ENCODE results near the gene STOX1. TPM values are rescaled to one million over a fixed set of nuclear protein-coding genes. Genes with fewer than 3 reads are reported as not detected.

STOX1 gene
- total RNA-seq, 1 experiment from 2014 or later, result 5.9 TPM

DNA sequence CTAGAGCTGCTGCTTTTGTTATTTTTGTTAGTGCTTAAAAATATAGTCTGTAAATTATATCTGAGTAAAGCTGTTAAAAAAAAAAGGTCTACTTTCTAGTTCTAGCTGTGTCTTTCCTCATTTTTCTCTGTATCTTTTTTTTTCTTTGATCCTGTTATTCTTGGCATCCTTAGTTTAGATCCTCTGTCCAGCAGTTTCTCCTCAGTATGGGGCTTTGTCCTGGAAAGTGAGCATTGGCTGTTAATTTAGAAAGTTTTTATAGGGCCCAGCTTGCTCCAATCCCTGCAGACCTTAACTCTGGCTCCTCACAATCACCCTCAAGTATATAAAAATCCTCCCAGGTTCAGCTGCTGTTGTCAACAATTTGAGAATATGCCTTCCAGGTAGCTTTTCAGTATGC lies 97.3 kb downstream of the STOX1 start:
- H3K4me3 ChIP-seq (replicated peaks in 1 of 2; ENCODE audit: low read depth in 1 of 2, low read length in 2 of 2), result no peak overlapping the region
- no peak overlapping the region for H3K27ac ChIP-seq (ENCODE audit: low read depth, low read length)
- H4K20me1 ChIP-seq (ENCODE audit: insufficient read depth), result 0 out of 2 replicates have a peak, but pooled peaks cover 5% of the 10 kb centered on the region
- RAD21 ChIA-PET (ENCODE audit: low non-redundant PET in 1 of 2, low total read pairs in 2 of 2, uncharacterized antibody in 2 of 2, unreplicated experiment in 2 of 2), result no interaction called here
- no peak overlapping the region for H2AFZ ChIP-seq (ENCODE audit: low read depth, low read length, poor library complexity, severe bottlenecking)
- no TSS peak for BruUV-seq (replicated peaks)
- no peaks in the 10 kb centered on the region for H3K27me3 ChIP-seq (ENCODE audit: insufficient read depth, low read length)
- DNase-seq (ENCODE audit: low read depth, low spot score) (no peak), ATAC-seq (no peak)
- intact Hi-C loops (cut with micrococcal nuclease), result no loop called here
- POLR2A ChIA-PET, result no interaction called here
- H3K4me2 ChIP-seq (ENCODE audit: low read length), result no peak overlapping the region
- H3K79me2 ChIP-seq (ENCODE audit: insufficient read depth, low read length), result peaks cover 11% of the 10 kb centered on the region
- no peaks in the 10 kb centered on the region for H3K9me3 ChIP-seq (ENCODE audit: control insufficient read depth in 1 of 2, insufficient read depth in 1 of 2, low read depth in 1 of 2, low read length in 2 of 2)
- H3K36me3 ChIP-seq (ENCODE audit: control insufficient read depth in 1 of 2, insufficient read depth in 2 of 2, low read length in 2 of 2), result peaks cover 6 to 13% of the 10 kb centered on the region in 2 experiments; a peak in 2 of 4 replicates
- no peaks in the 10 kb centered on the region for H3K9me2 ChIP-seq (ENCODE audit: insufficient read depth)
- CTCF ChIA-PET, result no interaction called here
- no peak overlapping the region for H3K9ac ChIP-seq (ENCODE audit: low read length)
- TF ChIP-seq, protein P1, sequence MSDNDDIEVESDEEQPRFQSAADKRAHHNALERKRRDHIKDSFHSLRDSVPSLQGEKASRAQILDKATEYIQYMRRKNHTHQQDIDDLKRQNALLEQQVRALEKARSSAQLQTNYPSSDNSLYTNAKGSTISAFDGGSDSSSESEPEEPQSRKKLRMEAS (IDR thresholded peaks at IDR 0.05), result no peak
- TF ChIP-seq ZFX (IDR thresholded peaks at IDR 0.05) (no peak), TCF7L2 (IDR thresholded peaks at IDR 0.05; ENCODE audit: borderline replicate concordance, extremely low read depth, insufficient read depth, insufficient read length) (no peak), SIN3A (IDR thresholded peaks at IDR 0.05; ENCODE audit: low read depth) (no peak), CEBPB (IDR thresholded peaks at IDR 0.05; ENCODE audit: low read depth) (no peak), EZH2 (IDR thresholded peaks at IDR 0.05) (no peak), YY1 (IDR thresholded peaks at IDR 0.05; ENCODE audit: extremely low read depth, insufficient replicate concordance, low read depth, low read length) (no peak), RAD21 (IDR thresholded peaks at IDR 0.05; ENCODE audit: low read depth) (no peak), EZH2phosphoT487 (IDR thresholded peaks at IDR 0.05; ENCODE audit: borderline replicate concordance) (no peak), POLR2A (IDR thresholded peaks at IDR 0.05; ENCODE audit: borderline replicate concordance, extremely low read depth, insufficient read depth, insufficient read length) (no peak), FOSL1 (IDR thresholded peaks at IDR 0.05; ENCODE audit: low read depth) (no peak), JUND (IDR thresholded peaks at IDR 0.05) (no peak), ZNF274 (IDR thresholded peaks at IDR 0.05; ENCODE audit: low read depth, low read length) (no peak), EGR1 (IDR thresholded peaks at IDR 0.05; ENCODE audit: low read depth) (no peak), ELF1 (IDR thresholded peaks at IDR 0.05; ENCODE audit: borderline replicate concordance, low read depth) (no peak), SP1 (IDR thresholded peaks at IDR 0.05; ENCODE audit: low read depth) (no peak)
- TF ChIP-seq, protein P2, sequence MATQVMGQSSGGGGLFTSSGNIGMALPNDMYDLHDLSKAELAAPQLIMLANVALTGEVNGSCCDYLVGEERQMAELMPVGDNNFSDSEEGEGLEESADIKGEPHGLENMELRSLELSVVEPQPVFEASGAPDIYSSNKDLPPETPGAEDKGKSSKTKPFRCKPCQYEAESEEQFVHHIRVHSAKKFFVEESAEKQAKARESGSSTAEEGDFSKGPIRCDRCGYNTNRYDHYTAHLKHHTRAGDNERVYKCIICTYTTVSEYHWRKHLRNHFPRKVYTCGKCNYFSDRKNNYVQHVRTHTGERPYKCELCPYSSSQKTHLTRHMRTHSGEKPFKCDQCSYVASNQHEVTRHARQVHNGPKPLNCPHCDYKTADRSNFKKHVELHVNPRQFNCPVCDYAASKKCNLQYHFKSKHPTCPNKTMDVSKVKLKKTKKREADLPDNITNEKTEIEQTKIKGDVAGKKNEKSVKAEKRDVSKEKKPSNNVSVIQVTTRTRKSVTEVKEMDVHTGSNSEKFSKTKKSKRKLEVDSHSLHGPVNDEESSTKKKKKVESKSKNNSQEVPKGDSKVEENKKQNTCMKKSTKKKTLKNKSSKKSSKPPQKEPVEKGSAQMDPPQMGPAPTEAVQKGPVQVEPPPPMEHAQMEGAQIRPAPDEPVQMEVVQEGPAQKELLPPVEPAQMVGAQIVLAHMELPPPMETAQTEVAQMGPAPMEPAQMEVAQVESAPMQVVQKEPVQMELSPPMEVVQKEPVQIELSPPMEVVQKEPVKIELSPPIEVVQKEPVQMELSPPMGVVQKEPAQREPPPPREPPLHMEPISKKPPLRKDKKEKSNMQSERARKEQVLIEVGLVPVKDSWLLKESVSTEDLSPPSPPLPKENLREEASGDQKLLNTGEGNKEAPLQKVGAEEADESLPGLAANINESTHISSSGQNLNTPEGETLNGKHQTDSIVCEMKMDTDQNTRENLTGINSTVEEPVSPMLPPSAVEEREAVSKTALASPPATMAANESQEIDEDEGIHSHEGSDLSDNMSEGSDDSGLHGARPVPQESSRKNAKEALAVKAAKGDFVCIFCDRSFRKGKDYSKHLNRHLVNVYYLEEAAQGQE (IDR thresholded peaks at IDR 0.05; ENCODE audit: low read depth), result no peak
- TF ChIP-seq, protein P3, sequence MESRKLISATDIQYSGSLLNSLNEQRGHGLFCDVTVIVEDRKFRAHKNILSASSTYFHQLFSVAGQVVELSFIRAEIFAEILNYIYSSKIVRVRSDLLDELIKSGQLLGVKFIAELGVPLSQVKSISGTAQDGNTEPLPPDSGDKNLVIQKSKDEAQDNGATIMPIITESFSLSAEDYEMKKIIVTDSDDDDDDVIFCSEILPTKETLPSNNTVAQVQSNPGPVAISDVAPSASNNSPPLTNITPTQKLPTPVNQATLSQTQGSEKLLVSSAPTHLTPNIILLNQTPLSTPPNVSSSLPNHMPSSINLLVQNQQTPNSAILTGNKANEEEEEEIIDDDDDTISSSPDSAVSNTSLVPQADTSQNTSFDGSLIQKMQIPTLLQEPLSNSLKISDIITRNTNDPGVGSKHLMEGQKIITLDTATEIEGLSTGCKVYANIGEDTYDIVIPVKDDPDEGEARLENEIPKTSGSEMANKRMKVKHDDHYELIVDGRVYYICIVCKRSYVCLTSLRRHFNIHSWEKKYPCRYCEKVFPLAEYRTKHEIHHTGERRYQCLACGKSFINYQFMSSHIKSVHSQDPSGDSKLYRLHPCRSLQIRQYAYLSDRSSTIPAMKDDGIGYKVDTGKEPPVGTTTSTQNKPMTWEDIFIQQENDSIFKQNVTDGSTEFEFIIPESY (IDR thresholded peaks at IDR 0.05; ENCODE audit: extremely low read depth, insufficient replicate concordance, low read length), result no peak
- TF ChIP-seq, protein P4, sequence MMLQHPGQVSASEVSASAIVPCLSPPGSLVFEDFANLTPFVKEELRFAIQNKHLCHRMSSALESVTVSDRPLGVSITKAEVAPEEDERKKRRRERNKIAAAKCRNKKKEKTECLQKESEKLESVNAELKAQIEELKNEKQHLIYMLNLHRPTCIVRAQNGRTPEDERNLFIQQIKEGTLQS (IDR thresholded peaks at IDR 0.05), result no peak
- H3K4me1 ChIP-seq (ENCODE audit: control insufficient read depth in 1 of 2, insufficient read depth in 2 of 2, low read length in 2 of 2), result no peaks in the 10 kb centered on the region

All from HCT116 (cell line).